ENCODE measurements around the gene BRCA2. TPM values are rescaled to one million over a fixed set of nuclear protein-coding genes. Genes with fewer than 3 reads are reported as not detected.

Gene BRCA2
- total and polyA plus RNA-seq, 9 of the 15 experiments (the other 6 are each of a cell fraction or from before 2014, with no cell fraction given) = 4.1 to 17.3 (median 5.8) TPM

DNA sequence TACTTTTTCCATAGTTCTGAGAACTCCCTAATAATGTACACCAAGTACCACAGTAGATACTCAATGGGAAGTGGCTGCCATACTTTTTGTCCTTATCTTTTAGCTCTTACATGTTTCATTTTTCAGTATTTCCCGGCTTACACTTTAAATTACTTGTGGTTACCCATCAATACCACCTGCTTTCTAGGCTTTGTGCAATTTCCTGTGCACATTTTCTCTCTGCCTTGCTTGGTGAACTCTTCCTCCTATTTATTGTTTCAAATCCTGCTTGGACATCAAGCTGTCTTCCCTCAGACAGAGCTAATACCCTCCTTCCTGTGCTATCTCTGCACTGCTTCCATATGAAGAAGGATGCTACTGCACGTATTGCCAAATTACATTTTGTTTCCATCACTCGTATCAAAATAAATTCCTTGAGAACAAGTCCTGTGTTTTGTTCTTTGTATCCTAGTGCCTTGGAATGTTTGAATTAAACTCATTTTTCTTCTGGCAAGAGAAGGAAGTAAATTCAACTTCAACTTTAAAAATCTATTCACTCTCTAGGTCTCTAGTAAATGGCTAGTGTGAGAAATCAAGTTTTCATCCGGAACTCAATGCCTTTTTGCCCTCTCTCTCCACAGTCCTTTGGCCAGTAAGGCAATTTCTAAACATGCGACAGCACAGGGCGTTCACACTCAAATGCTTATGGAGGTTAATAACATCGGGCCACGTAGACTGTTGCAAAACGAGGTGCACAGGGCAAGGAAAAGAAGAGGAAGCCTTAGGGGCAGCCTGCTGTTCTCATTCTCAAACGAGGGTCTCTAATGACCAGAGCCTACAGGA is 5.8 kb upstream of the BRCA2 start:
- Histone ChIP-seq H3K36me3 (ENCODE audit: control insufficient read depth, insufficient read depth, low read length) (no peaks in the 10 kb centered on the region), H3K9ac (ENCODE audit: insufficient read depth in 1 of 2, low read depth in 2 of 2, low read length in 2 of 2) (no peak overlapping the region), H3K9me3 (replicated peaks; ENCODE audit: control insufficient read depth, insufficient read depth, low read depth, low read length) (no peaks in the 10 kb centered on the region), H3K4me2 (ENCODE audit: insufficient read depth, low read length) (no peak overlapping the region), H3K4me3 (no peak overlapping the region), H3K27ac (ENCODE audit: extremely low read depth, low read depth, low read length) (no peak overlapping the region), H3K9me1 (ENCODE audit: control insufficient read depth, insufficient read depth, low read length) (no peaks in the 10 kb centered on the region), H2AFZ (ENCODE audit: low read depth, low read length) (no peak overlapping the region), H3K4me1 (replicated peaks in 1 of 2; ENCODE audit: control insufficient read depth in 2 of 2, insufficient read depth in 2 of 2, low read length in 2 of 2) (peaks cover 0 to 5% of the 10 kb centered on the region in 2 experiments; a peak in 1 of 5 replicates), H3K79me2 (ENCODE audit: control insufficient read depth, insufficient read depth, low read length) (no peaks in the 10 kb centered on the region), H4K20me1 (replicated peaks; ENCODE audit: control insufficient read depth, insufficient read depth, low read length) (no peaks in the 10 kb centered on the region), H3K27me3 (ENCODE audit: control insufficient read depth in 2 of 2, insufficient read depth in 2 of 2, low read length in 2 of 2) (no peaks in the 10 kb centered on the region)
- ATAC-seq (peak; percentile 28; the same call in 2 of the 3 replicates), FAIRE-seq (no peak), DNase-seq (ENCODE audit: extremely low read depth in 1 of 4, low spot score in 3 of 4) (no peak)
- in situ Hi-C loops (cut with MboI) (loop anchor here (25.0 kb wide), 1 partner anchor 397 kb away; no protein-coding TSS in a partner anchor), intact Hi-C loops (cut with micrococcal nuclease) (loop anchor here (1.0 to 5.0 kb wide), 3 partner anchors 63 to 399 kb away; no protein-coding TSS in a partner anchor)
- CTCF ChIA-PET (ENCODE audit: low intra/inter-chr PET ratio) = interaction anchor here (0.9 to 1.4 kb wide), 5 partner anchors 63 to 400 kb away, joined by 3 to 9 read pairs (median 4); no protein-coding TSS in a partner anchor
- 9% methylated on average over 10 of the region's 10 CpGs for WGBS (ENCODE audit: insufficient coverage, low coverage, missing lambda C conversion rate)
- no TSS peak for BruUV-seq (replicated peaks)
- POLR2A ChIA-PET = no interaction called here
- TF ChIP-seq ZNF124 (CRISPR knock-in tag; IDR thresholded peaks at IDR 0.05) (no peak), GTF3C2 (IDR thresholded peaks at IDR 0.05; ENCODE audit: borderline replicate concordance, extremely low read depth, insufficient read length) (no peak), CBFA2T2 (conservative IDR thresholded peaks at IDR 0.05) (no peak), MBD1 (CRISPR knock-in tag; IDR thresholded peaks at IDR 0.05) (no peak), STAG1 (CRISPR knock-in tag; IDR thresholded peaks at IDR 0.05; ENCODE audit: borderline replicate concordance) (no peak), NELFE (IDR thresholded peaks at IDR 0.05; ENCODE audit: insufficient read depth, insufficient read length) (no peak), WHSC1 (IDR thresholded peaks at IDR 0.05; ENCODE audit: low read length) (no peak), PCBP2 (IDR thresholded peaks at IDR 0.05; ENCODE audit: low read depth, low read length, poor library complexity, severe bottlenecking) (no peak), BDP1 (IDR thresholded peaks at IDR 0.05; ENCODE audit: insufficient read depth, insufficient read length) (no peak), PHF21A (IDR thresholded peaks at IDR 0.05; ENCODE audit: borderline replicate concordance, low read depth) (no peak)
- TF ChIP-seq, protein P1, sequence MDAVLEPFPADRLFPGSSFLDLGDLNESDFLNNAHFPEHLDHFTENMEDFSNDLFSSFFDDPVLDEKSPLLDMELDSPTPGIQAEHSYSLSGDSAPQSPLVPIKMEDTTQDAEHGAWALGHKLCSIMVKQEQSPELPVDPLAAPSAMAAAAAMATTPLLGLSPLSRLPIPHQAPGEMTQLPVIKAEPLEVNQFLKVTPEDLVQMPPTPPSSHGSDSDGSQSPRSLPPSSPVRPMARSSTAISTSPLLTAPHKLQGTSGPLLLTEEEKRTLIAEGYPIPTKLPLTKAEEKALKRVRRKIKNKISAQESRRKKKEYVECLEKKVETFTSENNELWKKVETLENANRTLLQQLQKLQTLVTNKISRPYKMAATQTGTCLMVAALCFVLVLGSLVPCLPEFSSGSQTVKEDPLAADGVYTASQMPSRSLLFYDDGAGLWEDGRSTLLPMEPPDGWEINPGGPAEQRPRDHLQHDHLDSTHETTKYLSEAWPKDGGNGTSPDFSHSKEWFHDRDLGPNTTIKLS (IDR thresholded peaks at IDR 0.05; ENCODE audit: borderline replicate concordance, low read depth) = no peak
- TF ChIP-seq, protein P2, sequence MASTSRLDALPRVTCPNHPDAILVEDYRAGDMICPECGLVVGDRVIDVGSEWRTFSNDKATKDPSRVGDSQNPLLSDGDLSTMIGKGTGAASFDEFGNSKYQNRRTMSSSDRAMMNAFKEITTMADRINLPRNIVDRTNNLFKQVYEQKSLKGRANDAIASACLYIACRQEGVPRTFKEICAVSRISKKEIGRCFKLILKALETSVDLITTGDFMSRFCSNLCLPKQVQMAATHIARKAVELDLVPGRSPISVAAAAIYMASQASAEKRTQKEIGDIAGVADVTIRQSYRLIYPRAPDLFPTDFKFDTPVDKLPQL (IDR thresholded peaks at IDR 0.05; ENCODE audit: extremely low read depth, insufficient read length) = no peak
- TF ChIP-seq, protein P3, sequence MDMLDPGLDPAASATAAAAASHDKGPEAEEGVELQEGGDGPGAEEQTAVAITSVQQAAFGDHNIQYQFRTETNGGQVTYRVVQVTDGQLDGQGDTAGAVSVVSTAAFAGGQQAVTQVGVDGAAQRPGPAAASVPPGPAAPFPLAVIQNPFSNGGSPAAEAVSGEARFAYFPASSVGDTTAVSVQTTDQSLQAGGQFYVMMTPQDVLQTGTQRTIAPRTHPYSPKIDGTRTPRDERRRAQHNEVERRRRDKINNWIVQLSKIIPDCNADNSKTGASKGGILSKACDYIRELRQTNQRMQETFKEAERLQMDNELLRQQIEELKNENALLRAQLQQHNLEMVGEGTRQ (CRISPR knock-in tag; IDR thresholded peaks at IDR 0.05) = no peak
